Measurements from ENCODE around the gene ADGRD1.

- no peak for TF ChIP-seq CTCF (IDR thresholded peaks at IDR 0.05; ENCODE audit: low read depth, low read length, poor library complexity, severe bottlenecking)
- TF ChIP-seq EZH2phosphoT487 (IDR thresholded peaks at IDR 0.05; ENCODE audit: borderline replicate concordance, low read length): no peak
These were observed 179.6 kb downstream of the ADGRD1 start for GRCh38 chr12:131133015-131133905.
